Lung (tissue), 12 donors: Measurements from ENCODE around the gene VSIG4. TPM values are rescaled to one million over a fixed set of nuclear protein-coding genes. Genes with fewer than 3 reads are reported as not detected.

ENCODE experiments used
- ATAC-seq: fragments of 200-7000 bp; cut with Tn5 transposase; one replicate; pipeline ENCODE4 v1.9.1; 2020; ENCODE audit warnings: moderate number of reproducible peaks; ENCODE audit not compliant: insufficient read depth, low FRiP score
- DNase-seq, 3 donors: peaks; one replicate each; pipeline ENCODE4 v3.0.0-alpha.2; 2013 to 2017
- H3K27ac ChIP-seq, 2 donors: one replicate each; pipeline ENCODE4 v1.5.1; 2013; ENCODE audit warnings: mild to moderate bottlenecking in 2 of 2, moderate library complexity in 2 of 2, control low read depth in 1 of 2, inconsistent platforms in 1 of 2, low read depth in 1 of 2, low read length in 1 of 2
- H3K27me3 ChIP-seq, 3 donors: one replicate each; pipeline ENCODE4 v1.5.1; 2013; ENCODE audit warnings: low read length in 2 of 3; ENCODE audit not compliant: control insufficient read depth in 3 of 3, insufficient read depth in 3 of 3
- H3K36me3 ChIP-seq, 4 donors: one replicate each; pipeline ENCODE4 v1.5.1; 2013; ENCODE audit warnings: low read length in 4 of 4, mild to moderate bottlenecking in 1 of 4, moderate library complexity in 1 of 4; ENCODE audit not compliant: control insufficient read depth in 4 of 4, insufficient read depth in 4 of 4
- H3K4me1 ChIP-seq, 5 donors: one replicate each; pipeline ENCODE4 v1.5.1; 2013; ENCODE audit warnings: low read length in 5 of 5, mild to moderate bottlenecking in 2 of 5, moderate library complexity in 1 of 5; ENCODE audit not compliant: control insufficient read depth in 5 of 5, insufficient read depth in 5 of 5
- H3K4me3 ChIP-seq: one replicate; pipeline ENCODE4 v1.5.1; 2013; ENCODE audit warnings: mild to moderate bottlenecking, control low read depth, moderate library complexity
- H3K9ac ChIP-seq, 2 donors: one replicate each; pipeline ENCODE4 v1.5.1; 2013; ENCODE audit warnings: low read length in 2 of 2, control low read depth in 1 of 2; ENCODE audit not compliant: insufficient read depth in 1 of 2
- H3K9me3 ChIP-seq, 4 donors: one replicate each; pipeline ENCODE4 v1.5.1; 2013; ENCODE audit warnings: low read length in 3 of 4, mild to moderate bottlenecking in 1 of 4, moderate library complexity in 1 of 4; ENCODE audit not compliant: control insufficient read depth in 4 of 4, insufficient read depth in 3 of 4
- CTCF ChIP-seq: IDR thresholded peaks from 2 replicates; pipeline ENCODE4 v1.5.1; 2012; ENCODE audit warnings: mild to moderate bottlenecking; ENCODE audit errors: control extremely low read depth, extremely low read depth
- WGBS, 2 donors: extraction: QIAGEN DNeasy Blood & Tissue Kit; methylation state at CpG; one replicate each; pipeline ENCODE4 v1.1.7; 2013; 5-methylcytosine and 5-hydroxymethylcytosine counted together
- polyA plus RNA-seq, 2 donors: library from polyadenylated mRNA; stranded (reverse); fragments of 200-250 nt; gene quantifications; one replicate each; pipeline ENCODE4 v1.2.1, GENCODE V29; 2013
- total RNA-seq, 2 donors: library from RNA; depleted of rRNA in 1 of 2; stranded (reverse); fragments of >200 nt in 1 of 2; gene quantifications; one replicate each; pipeline ENCODE4 v1.2.1, GENCODE V29; 2014 to 2021
- donor health status: control.
- donor health status: control.
- donor health status: Bipolar disorder and iron deficiency.
- donor health status: healthy.
- donor health status: DM: yes; HTN: yes; CAD: no.

Gene VSIG4
- total and polyA plus RNA-seq, 4 donors = 13.7 to 255 (median 154) TPM

- ATAC-seq = no peak
Measured at GRCh38 chrX:66030505-66031317, 9.2 kb downstream of the VSIG4 start.

GRCh38 chrX:66028936-66029335 is 10.9 kb downstream of the VSIG4 start:
- WGBS, 2 donors = 56 to 67% methylated on average over 2 of the region's 2 CpGs

More at GRCh38 chrX:66030505-66031317, 9.2 kb downstream of the VSIG4 start:
- H3K4me3 ChIP-seq = no peak overlapping the region
- no peaks in the 10 kb centered on the region for H3K4me1 ChIP-seq
- peaks cover 0 to 2% (median 0%) of the 10 kb centered on the region in 3 donors for H3K27me3 ChIP-seq
- no peaks in the 10 kb centered on the region for H3K36me3 ChIP-seq
- H3K9me3 ChIP-seq = no peaks in the 10 kb centered on the region
- DNase-seq = no peak
- 38 to 59% methylated on average over 7 of the region's 7 CpGs for WGBS, 2 donors
- no peak overlapping the region for H3K27ac ChIP-seq
- TF ChIP-seq CTCF = peak; percentile 37
- no peak overlapping the region for H3K9ac ChIP-seq

GRCh38 chrX:66024570-66024969 is 15.3 kb downstream of the VSIG4 start:
- H3K9ac ChIP-seq = no peak overlapping the region
- no peak overlapping the region for H3K4me3 ChIP-seq
- H3K27me3 ChIP-seq = no peaks in the 10 kb centered on the region
- TF ChIP-seq CTCF = no peak
- peaks cover 0 to 2% (median 0%) of the 10 kb centered on the region in 4 donors for H3K9me3 ChIP-seq
- WGBS, 2 donors = 54 to 74% methylated on average over 2 of the region's 2 CpGs
- ATAC-seq (no peak), DNase-seq (no peak)
- H3K27ac ChIP-seq = no peak overlapping the region
- no peaks in the 10 kb centered on the region for H3K4me1 ChIP-seq
- no peaks in the 10 kb centered on the region for H3K36me3 ChIP-seq

More at GRCh38 chrX:66028936-66029335, 10.9 kb downstream of the VSIG4 start:
- ATAC-seq (no peak), DNase-seq (no peak)
- H3K4me3 ChIP-seq = no peak overlapping the region
- peaks cover 0 to 2% (median 0%) of the 10 kb centered on the region in 3 donors for H3K27me3 ChIP-seq
- no peak for TF ChIP-seq CTCF
- H3K27ac ChIP-seq = no peak overlapping the region
- no peaks in the 10 kb centered on the region for H3K4me1 ChIP-seq
- H3K36me3 ChIP-seq = no peaks in the 10 kb centered on the region
- no peak overlapping the region for H3K9ac ChIP-seq
- H3K9me3 ChIP-seq = no peaks in the 10 kb centered on the region
